Activated T-helper 17 cell treated with anti-CD3 and anti-CD28 coated beads, Interleukin-2, amount 50 U/mL, for 72 hours (primary cell): ENCODE results near the gene TEX9. TPM values are rescaled to one million over a fixed set of nuclear protein-coding genes. Genes with fewer than 3 reads are reported as not detected.
"Not testable (repeated sequence)": the region's sequence is repeated elsewhere in the genome, so short reads cannot be mapped to it uniquely, and the experiment has no call there.

ENCODE experiments used
- ATAC-seq: fragments of 150-1000 bp; cut with Tn5 transposase; replicated peaks from 2 replicates; pipeline ENCODE4 v1.10.0; 2021; ENCODE audit warnings: mild to moderate bottlenecking, moderate library complexity
- H3K27ac Mint-ChIP-seq: one replicate; pipeline ENCODE4 v1.8.0; 2022; ENCODE audit warnings: mixed read lengths
- H3K27me3 Mint-ChIP-seq: one replicate; pipeline ENCODE4 v1.8.0; 2022; ENCODE audit warnings: mixed read lengths
- H3K36me3 Mint-ChIP-seq: one replicate; pipeline ENCODE4 v1.8.0; 2022; ENCODE audit warnings: low read depth, mild to moderate bottlenecking, mixed read lengths
- H3K4me1 Mint-ChIP-seq: one replicate; pipeline ENCODE4 v1.8.0; 2022; ENCODE audit warnings: mixed read lengths
- H3K4me3 Mint-ChIP-seq: one replicate; pipeline ENCODE4 v1.8.0; 2022; ENCODE audit warnings: mild to moderate bottlenecking, mixed read lengths
- H3K9me3 Mint-ChIP-seq: one replicate; pipeline ENCODE4 v1.8.0; 2022; ENCODE audit warnings: mixed read lengths
- total RNA-seq, 2 donors: library from RNA; stranded (reverse); gene quantifications; one replicate each; pipeline ENCODE4 v1.2.3, GENCODE V29; 2022

TEX9 gene
- total RNA-seq: 1 to 10 TPM; 1.0 to 1.8 TPM

DNA sequence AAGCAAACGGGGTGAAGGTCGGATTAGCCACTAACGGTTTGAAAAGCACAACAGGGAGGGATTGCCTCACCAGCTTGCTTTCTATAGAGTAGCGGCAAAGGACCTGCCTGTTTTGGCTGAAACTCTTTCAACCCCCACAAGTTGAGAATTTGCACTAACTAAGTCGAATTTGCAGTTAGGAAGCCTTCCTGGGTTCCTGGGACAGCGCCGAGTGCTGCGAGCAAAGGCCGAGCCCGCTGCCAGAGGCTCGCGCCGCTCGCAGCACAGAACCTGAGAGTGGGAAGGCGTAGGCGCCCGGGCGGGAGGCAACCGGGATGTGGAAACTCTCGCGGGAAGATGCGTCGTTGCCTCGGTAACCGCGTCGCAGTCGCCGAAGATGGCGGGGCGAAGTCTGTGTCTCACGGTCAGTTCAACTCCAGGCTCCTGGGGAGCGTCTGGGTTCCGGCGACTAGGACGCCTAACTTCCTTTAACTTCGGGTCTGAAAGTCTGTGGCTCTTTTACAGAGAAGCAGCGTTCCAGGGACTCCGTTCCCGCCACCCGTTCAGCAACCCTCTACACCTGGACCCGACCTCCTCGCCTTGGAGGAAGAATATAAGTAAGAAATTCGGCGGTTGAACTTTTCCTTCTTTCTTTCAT is at the start of gene TEX9:
TSS of gene TEX9 (plus strand) at position 352 of the 637 bp plus-strand sequence. CDS start at position 377, 25 bp downstream.
- H3K36me3 Mint-ChIP-seq: no peaks in the 10 kb centered on the region
- peaks cover 3% of the 10 kb centered on the region for H3K9me3 Mint-ChIP-seq
- peaks cover 38% of the 10 kb centered on the region for H3K27me3 Mint-ChIP-seq
- peaks cover 10% of the 10 kb centered on the region for H3K4me1 Mint-ChIP-seq
- peak within 1 kb of the TSS; percentile 93 for H3K4me3 Mint-ChIP-seq
- ATAC-seq: peak; percentile 98
- H3K27ac Mint-ChIP-seq: peak within 1 kb of the TSS; percentile 72

DNA sequence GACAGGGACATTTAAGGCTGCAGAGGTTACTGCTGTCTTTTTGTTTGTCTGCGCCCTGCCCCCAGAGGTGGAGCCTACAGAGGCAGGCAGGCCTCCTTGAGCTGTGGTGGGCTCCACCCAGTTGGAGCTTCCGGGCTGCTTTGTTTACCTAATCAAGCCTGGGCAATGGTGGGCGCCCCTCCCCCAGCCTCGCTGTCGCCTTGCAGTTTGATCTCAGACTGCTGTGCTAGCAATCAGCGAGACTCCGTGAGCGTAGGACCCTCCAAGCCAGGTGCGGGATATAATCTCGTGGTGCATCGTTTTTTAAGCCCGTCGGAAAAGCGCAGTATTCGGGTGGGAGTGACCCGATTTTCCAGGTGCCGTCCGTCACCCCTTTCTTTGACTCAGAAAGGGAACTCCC is 48.7 kb upstream of the TEX9 start:
- H3K9me3 Mint-ChIP-seq: peaks cover 11% of the 10 kb centered on the region
- not testable (repeated sequence) for H3K27ac Mint-ChIP-seq, H3K4me1 Mint-ChIP-seq, H3K4me3 Mint-ChIP-seq, H3K27me3 Mint-ChIP-seq, H3K36me3 Mint-ChIP-seq, ATAC-seq

DNA sequence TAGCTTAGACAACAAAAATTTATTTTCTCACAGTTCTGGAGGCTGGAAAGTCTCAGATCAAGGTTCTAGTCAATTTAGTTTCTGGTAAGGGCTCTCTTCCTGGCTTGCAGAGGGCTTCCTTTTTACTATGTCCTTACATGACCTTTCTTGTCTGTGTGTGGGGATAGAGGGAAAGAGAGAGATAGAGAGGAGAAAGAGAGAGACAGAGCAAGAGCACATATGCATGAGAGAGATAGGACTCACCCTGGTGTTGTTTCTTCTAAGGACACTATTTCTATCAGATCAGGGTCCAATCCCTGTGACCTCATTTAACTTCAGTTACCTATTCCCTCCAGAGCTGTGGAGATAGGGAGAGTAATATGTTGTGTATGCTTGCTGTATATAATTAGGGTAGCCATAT is 44.9 kb upstream of the TEX9 start:
- no peaks in the 10 kb centered on the region for H3K36me3 Mint-ChIP-seq
- no peak overlapping the region for H3K27ac Mint-ChIP-seq
- H3K27me3 Mint-ChIP-seq: peaks cover 20% of the 10 kb centered on the region
- no peaks in the 10 kb centered on the region for H3K4me1 Mint-ChIP-seq
- no peak overlapping the region for H3K4me3 Mint-ChIP-seq
- ATAC-seq: no peak
- peaks cover 14% of the 10 kb centered on the region for H3K9me3 Mint-ChIP-seq

DNA sequence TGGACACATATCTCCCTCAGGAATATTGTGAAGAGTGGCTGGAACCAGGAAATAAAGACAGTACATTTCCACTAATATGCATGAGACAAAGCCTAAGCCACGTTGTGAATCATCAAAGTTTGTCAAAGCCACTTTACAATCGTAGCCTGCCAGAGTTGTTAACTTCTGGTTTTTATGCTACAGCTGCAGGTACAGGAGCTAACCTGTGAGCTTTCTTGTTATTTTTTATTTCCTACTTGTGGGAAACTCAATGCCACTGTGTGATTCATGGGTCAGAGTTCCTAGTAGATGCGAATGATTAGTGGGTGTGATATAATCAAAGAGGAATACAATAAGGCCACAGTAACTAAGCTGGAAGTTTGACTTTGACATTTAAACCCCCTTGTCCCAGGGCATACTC is 44.4 kb upstream of the TEX9 start:
- H3K27ac Mint-ChIP-seq: no peak overlapping the region
- H3K4me1 Mint-ChIP-seq: no peaks in the 10 kb centered on the region
- ATAC-seq: no peak
- H3K27me3 Mint-ChIP-seq: peaks cover 20% of the 10 kb centered on the region
- H3K36me3 Mint-ChIP-seq: no peaks in the 10 kb centered on the region
- H3K4me3 Mint-ChIP-seq: no peak overlapping the region
- H3K9me3 Mint-ChIP-seq: peaks cover 14% of the 10 kb centered on the region

DNA sequence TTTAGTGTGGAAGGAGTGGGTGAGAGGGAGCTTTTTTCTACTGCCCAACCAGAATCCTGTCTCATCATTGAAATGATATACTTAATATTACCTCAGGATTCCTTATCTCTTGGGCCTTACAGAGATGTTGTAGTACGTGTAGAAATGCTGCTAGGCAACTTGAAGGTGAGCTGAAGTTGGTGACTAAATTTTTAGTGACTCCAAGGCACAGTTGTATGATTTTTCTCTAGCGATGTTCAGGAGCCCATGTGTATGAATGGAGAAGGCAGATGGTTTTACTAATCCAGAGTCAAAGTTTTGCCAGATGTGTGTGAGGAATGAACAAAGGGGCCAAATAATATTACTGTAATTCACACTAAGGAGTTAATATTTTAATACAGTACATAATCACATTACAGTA is 42.8 kb upstream of the TEX9 start:
- Mint-ChIP-seq H3K4me3 (no peak overlapping the region), H3K27ac (no peak overlapping the region), H3K27me3 (peaks cover 20% of the 10 kb centered on the region), H3K4me1 (no peaks in the 10 kb centered on the region), H3K9me3 (peaks cover 14% of the 10 kb centered on the region), H3K36me3 (no peaks in the 10 kb centered on the region)
- no peak for ATAC-seq

DNA sequence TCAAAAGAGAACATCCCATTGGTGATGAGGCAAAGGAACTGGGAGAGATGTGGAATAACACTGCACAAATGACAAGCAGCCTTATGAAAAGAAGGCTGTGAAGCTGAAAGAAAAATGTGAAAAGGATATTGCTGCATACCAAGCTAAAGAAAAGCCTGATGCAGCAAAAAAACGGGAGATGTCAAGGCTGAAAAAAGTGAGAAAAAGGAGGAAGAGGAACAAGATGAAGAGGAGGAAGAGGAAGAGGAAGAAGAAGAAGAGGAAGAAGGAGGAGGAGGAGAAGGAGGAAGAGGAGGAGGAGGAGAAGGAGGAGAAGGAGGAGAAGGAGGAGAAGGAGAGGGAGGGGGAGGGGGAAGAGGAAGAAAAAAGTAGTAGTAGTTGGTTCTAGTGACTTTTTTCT is 41.8 kb upstream of the TEX9 start:
- peaks cover 8% of the 10 kb centered on the region for H3K9me3 Mint-ChIP-seq
- no peak overlapping the region for H3K27ac Mint-ChIP-seq
- H3K27me3 Mint-ChIP-seq: peaks cover 20% of the 10 kb centered on the region
- H3K4me3 Mint-ChIP-seq: no peak overlapping the region
- ATAC-seq: no peak
- H3K36me3 Mint-ChIP-seq: no peaks in the 10 kb centered on the region
- H3K4me1 Mint-ChIP-seq: no peaks in the 10 kb centered on the region

DNA sequence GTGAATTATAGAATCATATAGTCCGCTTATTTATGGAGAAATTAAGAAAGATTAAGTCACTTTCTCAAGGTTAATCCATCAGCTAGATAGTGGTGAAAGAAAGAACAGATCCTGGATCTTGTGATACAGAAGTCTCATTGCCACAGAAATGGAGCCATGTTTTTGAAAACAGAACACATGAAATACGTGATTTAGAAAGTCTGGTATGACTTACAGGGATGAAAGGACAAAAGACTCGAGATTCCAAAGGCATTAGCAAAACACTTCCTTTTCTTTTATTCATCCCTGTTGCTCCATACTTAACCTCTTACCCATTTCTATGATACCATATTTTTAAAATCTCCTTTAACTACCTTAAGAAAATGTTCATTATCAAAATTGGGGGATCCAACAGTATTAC is 40.0 kb upstream of the TEX9 start:
- Mint-ChIP-seq H3K27me3 (peaks cover 20% of the 10 kb centered on the region), H3K27ac (no peak overlapping the region), H3K4me3 (no peak overlapping the region), H3K9me3 (peaks cover 3% of the 10 kb centered on the region), H3K4me1 (no peaks in the 10 kb centered on the region), H3K36me3 (no peaks in the 10 kb centered on the region)
- no peak for ATAC-seq

DNA sequence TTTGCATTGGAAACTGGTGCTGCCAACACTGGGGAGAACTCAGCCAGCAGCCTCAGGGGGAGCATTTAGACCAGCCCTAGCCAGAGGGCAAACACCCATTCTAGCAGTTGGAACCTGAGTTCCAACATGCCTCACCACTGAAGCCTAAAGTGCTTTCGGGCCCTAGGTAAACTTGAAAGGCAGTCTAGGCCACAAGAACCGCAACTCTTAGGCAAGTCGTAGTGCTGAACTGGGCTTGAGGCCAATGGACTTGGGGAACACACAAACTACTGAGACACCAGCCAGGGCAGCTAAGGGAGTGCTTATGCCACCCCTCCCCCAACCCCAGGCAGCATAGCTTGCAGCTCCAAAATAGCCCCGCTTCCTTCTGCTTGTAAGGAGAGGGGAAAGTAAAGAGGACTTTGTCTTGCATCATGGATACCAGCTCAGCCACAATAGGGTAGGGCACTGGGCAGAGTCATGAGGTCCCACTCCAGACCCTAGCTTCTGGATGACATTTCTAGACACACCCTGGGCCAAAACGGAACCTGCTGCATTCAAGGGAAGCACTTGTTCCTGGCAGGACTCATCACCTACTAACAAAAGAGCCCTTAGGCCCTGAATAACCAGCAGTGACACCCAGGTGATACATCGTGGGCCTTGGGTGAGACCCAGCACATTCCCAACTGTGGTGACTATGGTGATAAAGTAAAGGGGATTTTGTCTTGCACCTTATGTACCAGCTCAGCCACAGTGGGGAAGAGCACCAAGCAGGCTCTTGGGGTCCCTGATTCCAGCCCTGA is 37.3 kb upstream of the TEX9 start:
- Mint-ChIP-seq H3K9me3 (peaks cover 15% of the 10 kb centered on the region), H3K27ac (no peak overlapping the region), H3K4me3 (no peak overlapping the region), H3K36me3 (no peaks in the 10 kb centered on the region), H3K27me3 (peaks cover 17% of the 10 kb centered on the region), H3K4me1 (no peaks in the 10 kb centered on the region)
- ATAC-seq: no peak

DNA sequence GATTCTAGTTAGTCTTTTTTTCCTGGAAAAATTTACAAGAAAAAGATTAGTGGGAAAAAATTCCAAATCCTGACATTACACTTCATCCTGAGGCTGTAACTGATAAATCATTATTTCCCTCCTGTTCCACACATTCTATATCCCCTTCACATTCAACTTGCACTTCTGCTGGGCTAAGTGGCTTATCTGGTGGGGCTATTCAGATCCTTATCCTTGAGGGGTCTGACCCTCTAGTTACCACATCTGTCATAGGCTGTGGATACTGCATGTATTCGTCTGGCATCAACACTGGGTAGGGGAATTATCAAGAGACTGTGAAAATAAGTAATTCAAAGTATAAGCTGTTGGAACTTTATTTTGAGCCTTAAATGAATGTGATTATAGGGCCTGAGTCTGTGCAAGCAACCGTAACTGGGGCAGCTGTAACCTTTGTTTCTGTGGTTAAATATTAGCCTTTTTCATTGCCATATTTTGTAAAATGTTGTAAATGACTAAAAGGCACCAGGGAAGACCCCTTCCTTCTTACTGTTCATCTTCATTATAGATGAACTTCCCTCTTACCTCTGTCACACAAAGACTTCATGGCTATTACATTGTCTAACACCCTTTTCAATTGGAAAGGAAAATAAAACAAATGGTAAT is 28.0 kb upstream of the TEX9 start:
- Mint-ChIP-seq H3K27ac (no peak overlapping the region), H3K36me3 (no peaks in the 10 kb centered on the region), H3K4me3 (no peak overlapping the region), H3K4me1 (no peaks in the 10 kb centered on the region), H3K9me3 (peaks cover 10% of the 10 kb centered on the region), H3K27me3 (peaks cover 13% of the 10 kb centered on the region)
- ATAC-seq: no peak

DNA sequence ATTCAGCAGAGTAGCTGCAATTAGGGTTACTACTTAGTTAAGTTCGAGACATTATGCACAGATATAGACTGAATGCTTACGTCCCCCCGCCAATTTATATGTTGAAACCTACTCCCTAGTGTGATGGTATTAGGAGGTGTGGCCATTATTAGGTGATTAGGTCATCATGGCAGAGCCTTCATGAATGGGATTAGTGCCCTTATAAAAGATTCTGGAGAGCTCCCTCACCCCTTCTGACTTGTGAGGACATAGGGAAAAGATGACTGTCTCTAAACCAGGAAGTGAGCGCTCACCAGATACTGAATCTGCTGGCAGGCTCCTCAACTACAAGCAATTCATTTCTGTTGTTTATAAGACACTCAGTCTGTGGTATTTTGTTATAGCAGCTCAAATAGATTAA is 25.6 kb upstream of the TEX9 start:
- Mint-ChIP-seq H3K36me3 (no peaks in the 10 kb centered on the region), H3K4me1 (no peaks in the 10 kb centered on the region), H3K4me3 (no peak overlapping the region), H3K9me3 (peaks cover 5% of the 10 kb centered on the region), H3K27me3 (peaks cover 13% of the 10 kb centered on the region), H3K27ac (no peak overlapping the region)
- no peak for ATAC-seq

DNA sequence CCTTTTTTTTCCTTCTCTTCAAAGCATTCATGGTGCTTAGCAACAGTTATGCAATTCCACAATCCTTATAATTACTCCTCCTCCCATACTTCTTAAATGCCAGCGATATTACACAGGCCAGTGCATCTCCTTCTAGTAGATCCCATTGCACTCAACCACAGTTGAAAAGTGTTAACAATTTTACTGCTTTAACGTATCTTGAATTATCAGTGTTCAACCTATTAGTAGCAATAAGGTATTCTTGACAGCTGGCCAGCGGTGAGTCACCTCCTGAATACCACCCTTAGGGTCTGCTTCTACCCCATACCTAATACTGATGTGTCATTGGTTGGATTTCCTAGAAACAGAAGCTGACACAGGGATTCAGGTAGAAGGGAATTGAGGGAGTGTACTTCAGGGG is 24.0 kb upstream of the TEX9 start:
- ATAC-seq: no peak
- H3K4me3 Mint-ChIP-seq: no peak overlapping the region
- no peaks in the 10 kb centered on the region for H3K36me3 Mint-ChIP-seq
- H3K9me3 Mint-ChIP-seq: no peaks in the 10 kb centered on the region
- peaks cover 13% of the 10 kb centered on the region for H3K27me3 Mint-ChIP-seq
- no peaks in the 10 kb centered on the region for H3K4me1 Mint-ChIP-seq
- H3K27ac Mint-ChIP-seq: no peak overlapping the region

DNA sequence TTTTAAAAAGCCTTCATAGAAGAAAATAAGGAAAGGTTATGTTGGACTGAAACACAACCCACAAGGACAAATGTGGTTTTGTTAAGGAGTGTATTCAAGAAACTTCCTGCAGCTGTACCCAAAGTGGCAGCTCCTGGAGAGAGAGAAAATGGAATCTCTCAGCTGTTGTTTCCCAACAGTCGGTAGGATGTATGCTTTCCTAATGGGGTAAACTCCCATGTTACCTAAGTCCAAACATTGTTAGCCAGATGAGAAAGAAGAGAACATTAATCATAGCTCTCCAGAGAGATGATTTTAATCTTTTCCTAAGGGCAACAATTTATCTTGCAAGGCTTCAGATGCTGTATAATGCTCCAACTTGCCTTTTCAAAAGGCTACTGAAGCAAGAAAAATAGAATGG is 22.6 kb upstream of the TEX9 start:
- Mint-ChIP-seq H3K9me3 (no peaks in the 10 kb centered on the region), H3K4me3 (no peak overlapping the region), H3K27me3 (peaks cover 13% of the 10 kb centered on the region), H3K4me1 (no peaks in the 10 kb centered on the region), H3K36me3 (no peaks in the 10 kb centered on the region), H3K27ac (no peak overlapping the region)
- ATAC-seq: no peak

DNA sequence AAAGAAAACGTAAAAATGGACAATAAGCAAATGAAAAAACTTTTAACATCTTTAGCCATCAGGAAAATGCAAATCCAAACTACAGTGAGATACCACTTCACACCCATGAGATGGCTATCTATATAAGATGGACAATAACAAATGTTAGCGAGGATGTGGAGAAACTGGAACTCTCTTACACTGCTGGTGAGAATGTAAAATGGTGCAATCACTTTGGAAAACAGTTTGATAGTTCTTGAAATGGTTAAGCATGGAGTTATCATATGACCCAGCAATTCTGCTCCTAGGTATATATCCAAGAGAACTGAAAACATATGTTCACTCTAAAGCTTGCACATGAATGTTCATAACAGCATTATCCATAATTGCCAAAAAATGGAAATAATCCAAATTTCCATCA is 21.3 kb upstream of the TEX9 start:
- Mint-ChIP-seq H3K4me1 (no peaks in the 10 kb centered on the region), H3K4me3 (no peak overlapping the region), H3K9me3 (no peaks in the 10 kb centered on the region), H3K27me3 (peaks cover 13% of the 10 kb centered on the region), H3K36me3 (no peaks in the 10 kb centered on the region), H3K27ac (no peak overlapping the region)
- no peak for ATAC-seq

DNA sequence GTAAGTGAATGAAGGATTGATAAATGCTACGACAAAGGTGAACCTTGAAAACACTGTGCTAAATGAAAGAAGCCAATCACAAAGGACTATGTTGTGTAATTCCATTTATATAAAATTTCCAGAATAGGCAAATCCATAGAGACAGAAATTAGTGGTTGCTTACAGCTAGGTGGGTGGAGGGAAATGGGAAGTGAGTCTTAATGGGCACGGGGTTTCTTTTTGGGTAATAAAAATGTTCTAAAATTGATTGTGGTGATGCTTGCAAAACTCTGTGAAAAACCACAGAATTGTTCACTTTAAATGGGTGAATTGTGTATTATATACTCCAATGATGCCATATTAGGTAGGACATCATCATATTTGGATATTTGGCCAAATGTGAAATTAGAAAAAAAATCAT is 20.9 kb upstream of the TEX9 start:
- no peaks in the 10 kb centered on the region for H3K36me3 Mint-ChIP-seq
- no peak overlapping the region for H3K27ac Mint-ChIP-seq
- peaks cover 12% of the 10 kb centered on the region for H3K27me3 Mint-ChIP-seq
- no peak overlapping the region for H3K4me3 Mint-ChIP-seq
- ATAC-seq: no peak
- no peaks in the 10 kb centered on the region for H3K9me3 Mint-ChIP-seq
- H3K4me1 Mint-ChIP-seq: no peaks in the 10 kb centered on the region

DNA sequence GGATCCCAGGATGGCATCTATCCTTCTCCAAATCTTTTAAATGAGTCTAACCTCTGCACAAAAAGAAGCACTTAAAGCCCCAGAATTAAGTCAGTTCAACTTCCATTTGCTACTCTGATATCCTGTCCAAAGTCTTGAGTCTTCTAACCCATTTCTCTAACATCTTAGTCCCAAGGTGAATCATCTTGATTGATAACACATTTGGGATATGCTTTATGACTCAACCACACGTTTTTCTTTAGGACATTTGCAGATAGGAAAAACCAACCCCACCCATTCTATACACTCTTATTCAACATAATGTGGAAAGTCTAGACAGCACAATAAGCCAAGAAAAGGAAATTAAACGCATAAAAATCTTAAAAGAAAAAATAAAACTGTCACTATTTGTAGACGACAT is 18.8 kb upstream of the TEX9 start:
- H3K27ac Mint-ChIP-seq: no peak overlapping the region
- no peaks in the 10 kb centered on the region for H3K4me1 Mint-ChIP-seq
- H3K9me3 Mint-ChIP-seq: no peaks in the 10 kb centered on the region
- H3K27me3 Mint-ChIP-seq: peaks cover under 1% of the 10 kb centered on the region
- no peak overlapping the region for H3K4me3 Mint-ChIP-seq
- ATAC-seq: no peak
- H3K36me3 Mint-ChIP-seq: no peaks in the 10 kb centered on the region
